SK-N-SH (cell line): ENCODE data around the gene C1QTNF9. TPM values are rescaled to one million over a fixed set of nuclear protein-coding genes. Genes with fewer than 3 reads are reported as not detected.

Experiments
- CTCF ChIA-PET: fragments of 300-600, 350-600 bp; formaldehyde crosslinking; extraction: SDS; loops from one replicate; lab custom pipeline; 2021; lab: Yijun Ruan, JAX
- POLR2A ChIA-PET: fragments of 350-600 bp; sonication (Branson Sonifier 250); formaldehyde crosslinking; extraction: SDS; loops from one replicate; lab custom pipeline; 2020; ENCODE audit warnings: antibody characterized with exemption, inconsistent platforms; lab: Yijun Ruan, JAX
- DNase-seq: peaks from one replicate; pipeline ENCODE4 v3.0.0; 2012
- H2AFZ ChIP-seq: fragments of 200-600 bp; sonication (generic); 2 replicates; pipeline ENCODE4 v1.8.1; 2016; ENCODE audit warnings: antibody characterized with exemption, mild to moderate bottlenecking, low read depth
- H3F3A ChIP-seq: fragments of 200-600 bp; sonication (generic); replicated peaks from 2 replicates; pipeline ENCODE3; 2016; ENCODE audit warnings: antibody characterized with exemption, mild to moderate bottlenecking; ENCODE audit not compliant: insufficient read depth
- H3K27ac ChIP-seq, 2 experiments: fragments of 200-500 bp in 1 of 2; fragments of 200-600 bp in 1 of 2; sonication (Bioruptor generic) in 1 of 2; sonication (generic), shearing (Covaris generic) in 1 of 2; 2 replicates each; pipeline versions ENCODE4 v1.5.1 to v1.6.1; 2014 to 2016; ENCODE audit warnings: low read depth in 2 of 2, inconsistent platforms in 1 of 2, low read length in 1 of 2, mild to moderate bottlenecking in 1 of 2, mixed read lengths in 1 of 2
- H3K27me3 ChIP-seq: fragments of 200-600 bp; sonication (generic), shearing (Covaris generic); 2 replicates; pipeline ENCODE4 v1.6.1; 2016; ENCODE audit warnings: mixed run types; ENCODE audit not compliant: insufficient read depth
- H3K36me3 ChIP-seq, 2 experiments: fragments of 200-500 bp in 1 of 2; fragments of 200-600 bp in 1 of 2; sonication (Bioruptor generic) in 1 of 2; sonication (generic) in 1 of 2; replicated peaks in 1 of 2; 2 replicates each; pipeline versions ENCODE3 to v1.5.1; 2014 to 2016; ENCODE audit warnings: low read length in 1 of 2, mild to moderate bottlenecking in 1 of 2; ENCODE audit not compliant: insufficient read depth in 2 of 2, control insufficient read depth in 1 of 2
- H3K4me1 ChIP-seq, 2 experiments: fragments of 200-500 bp in 1 of 2; fragments of 200-600 bp in 1 of 2; sonication (Bioruptor generic) in 1 of 2; sonication (generic), shearing (Covaris generic) in 1 of 2; 2 replicates each; pipeline versions ENCODE4 v1.5.1 to v1.6.1; 2014 to 2016; ENCODE audit warnings: low read depth in 1 of 2, low read length in 1 of 2, mixed run types in 1 of 2; ENCODE audit not compliant: insufficient read depth in 2 of 2, control insufficient read depth in 1 of 2
- H3K4me2 ChIP-seq: fragments of 200-600 bp; sonication (generic), shearing (Covaris generic); 2 replicates; pipeline ENCODE4 v1.6.1; 2017; ENCODE audit warnings: mixed run types
- H3K4me3 ChIP-seq, 2 experiments: fragments of 200-500 bp in 1 of 2; fragments of 200-600 bp in 1 of 2; sonication (Bioruptor generic) in 1 of 2; sonication (generic), shearing (Covaris generic) in 1 of 2; 2 replicates each; pipeline versions ENCODE4 v1.5.1 to v1.8.1; 2014 to 2016; ENCODE audit warnings: low read depth in 2 of 2, inconsistent platforms in 1 of 2, low read length in 1 of 2, mild to moderate bottlenecking in 1 of 2, mixed read lengths in 1 of 2, moderate library complexity in 1 of 2
- H3K79me2 ChIP-seq: fragments of 200-600 bp; sonication (generic); 2 replicates; pipeline ENCODE4 v1.8.1; 2017; ENCODE audit warnings: mild to moderate bottlenecking; ENCODE audit not compliant: insufficient read depth
- H3K9ac ChIP-seq: fragments of 200-600 bp; sonication (generic); 2 replicates; pipeline ENCODE4 v1.6.1; 2017; ENCODE audit warnings: mixed run types
- H3K9me2 ChIP-seq: fragments of 200-600 bp; sonication (generic); 2 replicates; pipeline ENCODE4 v1.6.1; 2017; ENCODE audit warnings: mixed run types
- H3K9me3 ChIP-seq: fragments of 200-600 bp; sonication (generic); 2 replicates; pipeline ENCODE4 v1.6.1; 2017; ENCODE audit warnings: mixed run types, mild to moderate bottlenecking, moderate library complexity
- H4K20me1 ChIP-seq: fragments of 200-600 bp; sonication (generic); 2 replicates; pipeline ENCODE4 v1.6.1; 2017; ENCODE audit warnings: mild to moderate bottlenecking, mixed run types; ENCODE audit not compliant: insufficient read depth
- CTCF ChIP-seq: fragments of 200-600 bp; sonication (generic); IDR thresholded peaks from 2 replicates; pipeline ENCODE4 v1.6.1; 2017; ENCODE audit warnings: antibody characterized with exemption, mild to moderate bottlenecking, moderate library complexity
- FOSL2 ChIP-seq: IDR thresholded peaks from 2 replicates; pipeline ENCODE4 v1.4.0; 2012; ENCODE audit warnings: low read depth, mild to moderate bottlenecking, moderate library complexity, borderline replicate concordance
- FOXJ3 ChIP-seq: sonication (generic); formaldehyde crosslinking; IDR thresholded peaks from 2 replicates; pipeline ENCODE4 v1.5.1; 2020; ENCODE audit warnings: mild to moderate bottlenecking, missing genetic modification reagents
- FOXM1 ChIP-seq: IDR thresholded peaks from 2 replicates; pipeline ENCODE4 v1.4.0; 2012; ENCODE audit warnings: low read depth, mild to moderate bottlenecking
- JUND ChIP-seq: IDR thresholded peaks from 2 replicates; pipeline ENCODE4 v1.4.0; 2012
- MAX ChIP-seq: IDR thresholded peaks from 2 replicates; pipeline ENCODE4 v1.4.0; 2012; ENCODE audit warnings: low read depth
- MXI1 ChIP-seq: IDR thresholded peaks from 2 replicates; pipeline ENCODE4 v1.6.1; 2012; ENCODE audit warnings: mild to moderate bottlenecking, low read depth, low read length, improper control_type of control experiment
- NFIC ChIP-seq: IDR thresholded peaks from 2 replicates; pipeline ENCODE4 v1.4.0; 2012; ENCODE audit warnings: borderline replicate concordance
- PBX3 ChIP-seq: IDR thresholded peaks from 2 replicates; pipeline ENCODE4; 2012
- POLR2AphosphoS5 ChIP-seq: IDR thresholded peaks from 2 replicates; pipeline ENCODE4 v1.6.1; 2012; ENCODE audit warnings: low read depth, low read length
- RAD21 ChIP-seq: IDR thresholded peaks from 2 replicates; pipeline ENCODE4 v1.6.1; 2012; ENCODE audit warnings: mild to moderate bottlenecking, low read length
- RCOR1 ChIP-seq: fragments of 150-350 bp; IDR thresholded peaks from 2 replicates; pipeline ENCODE4 v1.6.1; 2017; ENCODE audit warnings: antibody characterized with exemption, low read length
- REST ChIP-seq: IDR thresholded peaks from 2 replicates; pipeline ENCODE4 v1.6.1; 2012; ENCODE audit warnings: mild to moderate bottlenecking, low read depth, low read length, moderate library complexity
- RFX5 ChIP-seq: IDR thresholded peaks from 2 replicates; pipeline ENCODE4 v1.6.1; 2012; ENCODE audit warnings: mild to moderate bottlenecking, improper control_type of control experiment, low read length
- RXRA ChIP-seq: IDR thresholded peaks from 2 replicates; pipeline ENCODE4 v1.4.0; 2012; ENCODE audit warnings: low read depth, mild to moderate bottlenecking, borderline replicate concordance
- SIN3A ChIP-seq: IDR thresholded peaks from 2 replicates; pipeline ENCODE4 v1.6.1; 2012; ENCODE audit warnings: low read depth, mild to moderate bottlenecking, low read length, moderate library complexity, borderline replicate concordance
- TAF1 ChIP-seq: IDR thresholded peaks from 2 replicates; pipeline ENCODE4 v1.6.1; 2012; ENCODE audit warnings: low read depth, mild to moderate bottlenecking, low read length, moderate library complexity, borderline replicate concordance
- TCF12 ChIP-seq: IDR thresholded peaks from 2 replicates; pipeline ENCODE4 v1.4.0; 2012
- USF1 ChIP-seq: IDR thresholded peaks from 2 replicates; pipeline ENCODE4 v1.4.0; 2012; ENCODE audit warnings: low read depth, borderline replicate concordance
- USF2 ChIP-seq: fragments of 150-350 bp; IDR thresholded peaks from 2 replicates; pipeline ENCODE4 v1.6.1; 2017; ENCODE audit warnings: antibody characterized with exemption, low read length, low read depth, borderline replicate concordance
- YY1 ChIP-seq: IDR thresholded peaks from 2 replicates; pipeline ENCODE4 v1.4.0; 2012; ENCODE audit warnings: low read depth, mild to moderate bottlenecking
- ZBTB33 ChIP-seq: IDR thresholded peaks from 2 replicates; pipeline ENCODE4 v1.4.0; 2012; ENCODE audit warnings: low read depth, borderline replicate concordance
- WGBS: methylation state at CpG from one replicate; pipeline ENCODE4 v1.1.6; 2017; ENCODE audit warnings: low lambda C conversion rate; 5-methylcytosine and 5-hydroxymethylcytosine counted together
- polyA plus RNA-seq, 3 experiments: library from polyadenylated mRNA; depleted of rRNA; stranded (reverse); fragments of >200 nt; gene quantifications; 2 replicates each; pipeline ENCODE4 v1.2.3, GENCODE V29; 2012

C1QTNF9 gene
- polyA plus RNA-seq, 1 of the 3 experiments (the other 2 are of a cell fraction) = not detected

GRCh38 chr13:24271601-24272451 lies 37.6 kb upstream of the C1QTNF9 start:
- Histone ChIP-seq H3K9ac (peak overlapping the region; percentile 47; the same call in 1 of the 2 replicates), H3K27ac (peak overlapping the region; percentile 59 to 89), H3K79me2 (no peaks in the 10 kb centered on the region), H3K36me3 (no peaks in the 10 kb centered on the region), H2AFZ (peak overlapping the region; percentile 91), H3K27me3 (no peaks in the 10 kb centered on the region), H3K9me3 (no peaks in the 10 kb centered on the region), H3K4me1 (peaks cover 11 to 21% of the 10 kb centered on the region in 2 experiments), H4K20me1 (no peaks in the 10 kb centered on the region), H3K4me3 (peak overlapping the region; percentile 44 to 46), H3K4me2 (peak overlapping the region; percentile 74), H3F3A (no peaks in the 10 kb centered on the region), H3K9me2 (no peaks in the 10 kb centered on the region)
- DNase-seq = peak; percentile 77
- ChIA-PET POLR2A (no interaction called here), CTCF (interaction anchor here (0.6 to 1.1 kb wide), 3 partner anchors 16 to 220 kb away, joined by 3 read pairs; no protein-coding TSS in a partner anchor)
- WGBS = 24% methylated on average over 25 of the region's 25 CpGs
- TF ChIP-seq NFIC (peak; percentile 56), USF2 (no peak), YY1 (0 out of 2 replicates have a peak, but pooled peaks have one; percentile 31), MAX (peak; percentile 18; the same call in 1 of the 2 replicates), MXI1 (peak; percentile 76), TCF12 (peak; percentile 47; the same call in 1 of the 2 replicates), SIN3A (no peak), RXRA (no peak), FOXJ3 (CRISPR knock-in tag) (no peak), RAD21 (peak; percentile 8; the same call in 1 of the 2 replicates), ZBTB33 (no peak), CTCF (no peak), USF1 (no peak), POLR2AphosphoS5 (no peak), FOXM1 (no peak), RFX5 (no peak), FOSL2 (no peak), RCOR1 (no peak), REST (no peak), PBX3 (peak; percentile 78), JUND (no peak), TAF1 (no peak)
